Fibroblast of lung (primary cell): ENCODE results near the gene FOLR2. TPM values are rescaled to one million over a fixed set of nuclear protein-coding genes. Genes with fewer than 3 reads are reported as not detected.
"Not testable (repeated sequence)": the region's sequence is repeated elsewhere in the genome, so short reads cannot be mapped to it uniquely, and the experiment has no call there.

Experiments
- DNase-seq, 2 donors: peaks; one replicate each; pipeline versions ENCODE4 v3.0.0 to v3.0.0-alpha.2; 2010; ENCODE audit warnings: low read depth in 2 of 2
- H2AFZ ChIP-seq: 2 replicates; pipeline ENCODE4 v1.5.1; 2012; ENCODE audit warnings: low read length, control low read depth, inconsistent platforms
- H3K27ac ChIP-seq: 2 replicates; pipeline ENCODE4 v1.5.1; 2011; ENCODE audit warnings: low read length, control low read depth; ENCODE audit not compliant: insufficient read depth
- H3K27me3 ChIP-seq: 2 replicates; pipeline ENCODE4 v1.5.1; 2011; ENCODE audit warnings: mild to moderate bottlenecking, low read length; ENCODE audit not compliant: control insufficient read depth, insufficient read depth
- H3K36me3 ChIP-seq: 2 replicates; pipeline ENCODE4 v1.5.1; 2011; ENCODE audit warnings: low read length; ENCODE audit not compliant: control insufficient read depth, insufficient read depth
- H3K4me1 ChIP-seq: 2 replicates; pipeline ENCODE4 v1.5.1; 2011; ENCODE audit warnings: low read length; ENCODE audit not compliant: control insufficient read depth, insufficient read depth; ENCODE audit errors: extremely low read depth
- H3K4me2 ChIP-seq: 2 replicates; pipeline ENCODE4 v1.5.1; 2011; ENCODE audit warnings: low read length, control low read depth; ENCODE audit not compliant: insufficient read depth; ENCODE audit errors: extremely low read depth
- H3K4me3 ChIP-seq, 4 experiments: fragments of 200-600 bp in 1 of 4; sonication (generic) in 1 of 4; replicated peaks in 1 of 4; 2 replicates each; pipeline ENCODE4 v1.5.1; 2011 to 2016; ENCODE audit warnings: low read length in 4 of 4, low read depth in 3 of 4, mild to moderate bottlenecking in 3 of 4, control low read depth in 2 of 4, inconsistent platforms in 1 of 4, mixed read lengths in 1 of 4; ENCODE audit not compliant: insufficient read depth in 1 of 4; ENCODE audit errors: control extremely low read depth in 1 of 4
- H3K79me2 ChIP-seq: 2 replicates; pipeline ENCODE4 v1.5.1; 2012; ENCODE audit warnings: mild to moderate bottlenecking, low read length, inconsistent platforms; ENCODE audit not compliant: control insufficient read depth, insufficient read depth
- H3K9ac ChIP-seq: 2 replicates; pipeline ENCODE4 v1.5.1; 2011; ENCODE audit warnings: mild to moderate bottlenecking, low read length, control low read depth; ENCODE audit not compliant: insufficient read depth
- H3K9me3 ChIP-seq: 2 replicates; pipeline ENCODE4 v1.5.1; 2012; ENCODE audit warnings: low read depth, low read length; ENCODE audit not compliant: control insufficient read depth, insufficient read depth
- H4K20me1 ChIP-seq: 2 replicates; pipeline ENCODE4 v1.5.1; 2011; ENCODE audit warnings: low read length; ENCODE audit not compliant: control insufficient read depth, insufficient read depth; ENCODE audit errors: extremely low read depth
- CTCF ChIP-seq, 2 donors: IDR thresholded peaks in 1 of 2; conservative IDR thresholded peaks in 1 of 2; 1 replicate in 1 of 2; 2 replicates in 1 of 2; pipeline ENCODE4 v1.5.1; 2011 to 2012; ENCODE audit warnings: low read length in 2 of 2, control low read depth in 1 of 2, inconsistent platforms in 1 of 2, low read depth in 1 of 2, mild to moderate bottlenecking in 1 of 2
- EZH2 ChIP-seq: IDR thresholded peaks from 2 replicates; pipeline ENCODE4 v1.5.1; 2012; ENCODE audit warnings: low read length, control low read depth, mild to moderate bottlenecking; ENCODE audit errors: missing control alignments
- polyA plus RNA-seq, 2 donors: library from polyadenylated mRNA; depleted of rRNA in 1 of 2; stranded (reverse) in 1 of 2; unstranded in 1 of 2; fragments of >200 nt; gene quantifications; 2 replicates each; pipeline ENCODE4 v1.2.1, GENCODE V29; 2011 to 2012; ENCODE audit warnings: missing spikeins in 1 of 2
- total RNA-seq: library from RNA; depleted of rRNA; stranded (reverse); fragments of >200 nt; gene quantifications from 2 replicates; pipeline ENCODE4 v1.2.1, GENCODE V29; 2014

FOLR2 gene
- total and polyA plus RNA-seq, 2 donors (not counting 1 experiment from before 2014, with no cell fraction given), result not detected

GRCh38 chr11:72202571-72202970 lies 14.0 kb upstream of the FOLR2 start:
- no peaks in the 10 kb centered on the region for H3K36me3 ChIP-seq

GRCh38 chr11:72203163-72203562 lies 13.4 kb upstream of the FOLR2 start:
- H3K4me1 ChIP-seq, result no peaks in the 10 kb centered on the region
- no peak overlapping the region for H2AFZ ChIP-seq
- H3K4me3 ChIP-seq, result no peak overlapping the region
- DNase-seq, result no peak
- H3K4me2 ChIP-seq, result no peak overlapping the region
- H3K79me2 ChIP-seq, result no peaks in the 10 kb centered on the region
- no peaks in the 10 kb centered on the region for H3K27me3 ChIP-seq
- H3K9ac ChIP-seq, result no peak overlapping the region
- no peaks in the 10 kb centered on the region for H3K36me3 ChIP-seq
- H3K9me3 ChIP-seq, result no peaks in the 10 kb centered on the region
- no peaks in the 10 kb centered on the region for H4K20me1 ChIP-seq
- no peak for TF ChIP-seq EZH2
- no peak for TF ChIP-seq CTCF (conservative IDR thresholded peaks at IDR 0.05 in 1 of 2, IDR thresholded peaks at IDR 0.05 in 1 of 2; ENCODE audit: low read depth in 1 of 2, low read length in 2 of 2)
- H3K27ac ChIP-seq, result no peak overlapping the region

More at GRCh38 chr11:72202571-72202970, 14.0 kb upstream of the FOLR2 start:
- no peak overlapping the region for H2AFZ ChIP-seq
- DNase-seq, result no peak
- no peaks in the 10 kb centered on the region for H3K4me1 ChIP-seq
- no peak overlapping the region for H3K4me3 ChIP-seq
- no peak overlapping the region for H3K9ac ChIP-seq
- no peaks in the 10 kb centered on the region for H4K20me1 ChIP-seq
- TF ChIP-seq CTCF (conservative IDR thresholded peaks at IDR 0.05 in 1 of 2, IDR thresholded peaks at IDR 0.05 in 1 of 2; ENCODE audit: low read depth in 1 of 2, low read length in 2 of 2) (no peak), EZH2 (no peak)
- H3K27ac ChIP-seq, result no peak overlapping the region
- H3K79me2 ChIP-seq, result no peaks in the 10 kb centered on the region
- H3K27me3 ChIP-seq, result no peaks in the 10 kb centered on the region
- H3K4me2 ChIP-seq, result no peak overlapping the region
- H3K9me3 ChIP-seq, result no peaks in the 10 kb centered on the region

GRCh38 chr11:72204886-72205285 lies 11.7 kb upstream of the FOLR2 start:
- Histone ChIP-seq H3K4me1 (no peaks in the 10 kb centered on the region), H3K4me2 (no peak overlapping the region), H2AFZ (no peak overlapping the region), H3K9ac (no peak overlapping the region), H3K79me2 (no peaks in the 10 kb centered on the region), H3K36me3 (no peaks in the 10 kb centered on the region), H3K27me3 (no peaks in the 10 kb centered on the region), H3K27ac (no peak overlapping the region), H4K20me1 (no peaks in the 10 kb centered on the region), H3K4me3 (no peak overlapping the region), H3K9me3 (no peaks in the 10 kb centered on the region)
- TF ChIP-seq EZH2 (no peak), CTCF (conservative IDR thresholded peaks at IDR 0.05 in 1 of 2, IDR thresholded peaks at IDR 0.05 in 1 of 2; ENCODE audit: low read depth in 1 of 2, low read length in 2 of 2) (no peak)
- no peak for DNase-seq

- H3K4me2 ChIP-seq, H4K20me1 ChIP-seq, DNase-seq, H3K9me3 ChIP-seq, H3K79me2 ChIP-seq, H3K4me3 ChIP-seq, H3K36me3 ChIP-seq, H3K27me3 ChIP-seq, H3K27ac ChIP-seq, H3K9ac ChIP-seq, H2AFZ ChIP-seq, H3K4me1 ChIP-seq: not testable (repeated sequence)
These were observed 9.8 kb upstream of the FOLR2 start for GRCh38 chr11:72206794-72207193.
